GM12801 (cell line): ENCODE measurements around the gene EMX2.

ENCODE experiments used
- TF ChIP-seq, protein P1 (sequence below): IDR thresholded peaks from one replicate; pipeline ENCODE4 v1.5.1; 2011; ENCODE audit warnings: control low read depth; ENCODE audit not compliant: insufficient read length; ENCODE audit errors: extremely low read depth

Gene EMX2

DNA sequence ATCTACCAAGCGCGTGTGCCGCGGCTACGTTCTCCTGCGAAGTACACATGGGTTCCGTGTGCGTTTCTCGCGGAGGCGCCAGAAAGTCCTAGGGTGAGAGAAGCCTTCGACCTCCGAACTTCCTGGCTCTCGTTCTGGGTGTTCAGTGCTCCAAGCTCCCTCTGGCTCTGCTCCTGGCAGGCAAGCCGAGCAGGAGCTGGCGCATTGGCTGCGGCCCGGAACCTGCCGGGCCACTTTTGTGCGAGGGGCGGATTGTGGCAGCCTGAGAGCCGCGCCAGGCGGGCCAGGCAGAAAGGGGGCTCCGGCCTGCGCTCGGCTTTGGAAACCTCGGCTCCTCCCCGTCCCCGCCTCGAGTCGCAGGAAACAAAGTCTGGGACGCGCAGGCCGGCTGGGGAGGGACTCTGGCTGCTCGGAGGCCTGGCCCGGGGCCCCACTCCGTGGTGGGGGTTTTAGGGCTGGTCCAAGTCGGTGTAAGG, 9.6 kb downstream of the EMX2 start:
- TF ChIP-seq, protein P1, sequence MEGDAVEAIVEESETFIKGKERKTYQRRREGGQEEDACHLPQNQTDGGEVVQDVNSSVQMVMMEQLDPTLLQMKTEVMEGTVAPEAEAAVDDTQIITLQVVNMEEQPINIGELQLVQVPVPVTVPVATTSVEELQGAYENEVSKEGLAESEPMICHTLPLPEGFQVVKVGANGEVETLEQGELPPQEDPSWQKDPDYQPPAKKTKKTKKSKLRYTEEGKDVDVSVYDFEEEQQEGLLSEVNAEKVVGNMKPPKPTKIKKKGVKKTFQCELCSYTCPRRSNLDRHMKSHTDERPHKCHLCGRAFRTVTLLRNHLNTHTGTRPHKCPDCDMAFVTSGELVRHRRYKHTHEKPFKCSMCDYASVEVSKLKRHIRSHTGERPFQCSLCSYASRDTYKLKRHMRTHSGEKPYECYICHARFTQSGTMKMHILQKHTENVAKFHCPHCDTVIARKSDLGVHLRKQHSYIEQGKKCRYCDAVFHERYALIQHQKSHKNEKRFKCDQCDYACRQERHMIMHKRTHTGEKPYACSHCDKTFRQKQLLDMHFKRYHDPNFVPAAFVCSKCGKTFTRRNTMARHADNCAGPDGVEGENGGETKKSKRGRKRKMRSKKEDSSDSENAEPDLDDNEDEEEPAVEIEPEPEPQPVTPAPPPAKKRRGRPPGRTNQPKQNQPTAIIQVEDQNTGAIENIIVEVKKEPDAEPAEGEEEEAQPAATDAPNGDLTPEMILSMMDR, result no peak

DNA sequence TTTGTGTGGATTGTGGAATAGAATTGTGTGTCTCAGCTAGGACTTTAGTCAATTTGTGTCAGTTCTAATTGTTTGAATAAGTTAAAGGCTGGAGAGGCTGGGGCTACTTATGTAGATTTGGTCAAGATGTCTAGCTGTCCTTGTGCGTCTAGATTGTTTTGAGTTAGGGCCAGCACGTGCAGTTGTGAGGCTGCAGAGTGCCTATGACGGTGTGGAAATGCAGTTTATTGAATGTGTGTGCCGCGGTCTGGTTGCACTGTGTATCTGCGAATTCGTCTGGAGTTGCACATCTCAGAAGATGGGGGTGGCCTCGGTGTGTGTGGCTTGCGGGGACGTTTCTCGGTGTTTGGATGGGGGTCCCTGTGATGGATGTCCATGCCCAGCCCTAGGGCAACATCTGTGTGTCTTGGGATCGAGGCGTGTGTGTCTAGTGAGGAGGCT, 10.2 kb downstream of the EMX2 start:
- TF ChIP-seq, protein P1, result no peak

DNA sequence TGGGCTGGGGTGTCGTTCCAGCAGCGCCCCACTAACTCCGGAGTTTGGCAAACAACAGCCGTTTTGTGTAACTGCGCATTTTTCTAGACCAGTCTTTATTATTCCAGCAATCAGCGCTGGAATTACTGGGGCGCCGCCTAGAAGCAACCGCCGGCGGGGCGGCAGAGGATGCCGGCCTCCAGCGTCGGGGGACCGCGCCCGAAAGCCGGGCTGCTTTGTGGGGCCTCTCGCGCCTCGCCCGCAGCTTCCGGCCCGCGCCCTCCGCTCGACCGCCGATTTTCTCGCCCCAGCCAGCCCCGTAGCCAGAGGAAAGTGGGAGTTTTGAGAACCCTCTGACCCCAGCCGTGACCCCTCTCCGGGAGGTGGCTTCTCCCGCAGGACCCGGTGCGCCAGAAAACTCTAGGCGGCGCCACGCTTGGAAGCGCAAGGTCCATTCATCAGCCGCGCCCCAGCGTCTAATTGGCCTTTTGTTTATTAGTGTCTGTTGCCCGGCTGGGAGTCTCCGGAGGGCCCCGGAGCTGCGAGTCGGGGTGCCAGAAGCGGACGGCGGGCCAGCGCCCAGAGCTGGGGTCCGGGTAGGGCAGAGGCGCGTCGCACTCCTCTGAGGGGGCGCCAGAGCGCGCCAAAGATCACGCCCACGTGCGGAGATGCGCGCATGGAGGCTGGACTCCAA, 10.7 kb downstream of the EMX2 start:
- TF ChIP-seq, protein P1, result no peak

DNA sequence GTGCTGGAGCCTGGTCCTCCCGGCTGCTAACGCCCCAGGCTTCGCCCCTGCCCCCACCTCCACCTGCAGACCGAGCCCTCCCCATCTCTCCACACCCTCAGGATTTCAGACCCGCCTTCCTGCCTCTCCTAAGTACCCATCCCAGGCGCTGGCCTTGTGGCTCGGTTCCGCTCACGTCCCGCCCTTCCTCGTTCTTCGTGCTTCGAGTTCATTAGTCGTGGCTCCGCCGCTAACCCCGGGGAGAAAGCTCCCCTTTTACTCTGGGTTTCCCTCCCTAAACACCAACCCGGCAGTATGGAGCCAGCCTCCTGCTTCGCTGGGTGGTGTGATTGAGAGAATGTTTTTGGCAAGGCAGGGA, 11.2 kb downstream of the EMX2 start:
- TF ChIP-seq, protein P1, result no peak

DNA sequence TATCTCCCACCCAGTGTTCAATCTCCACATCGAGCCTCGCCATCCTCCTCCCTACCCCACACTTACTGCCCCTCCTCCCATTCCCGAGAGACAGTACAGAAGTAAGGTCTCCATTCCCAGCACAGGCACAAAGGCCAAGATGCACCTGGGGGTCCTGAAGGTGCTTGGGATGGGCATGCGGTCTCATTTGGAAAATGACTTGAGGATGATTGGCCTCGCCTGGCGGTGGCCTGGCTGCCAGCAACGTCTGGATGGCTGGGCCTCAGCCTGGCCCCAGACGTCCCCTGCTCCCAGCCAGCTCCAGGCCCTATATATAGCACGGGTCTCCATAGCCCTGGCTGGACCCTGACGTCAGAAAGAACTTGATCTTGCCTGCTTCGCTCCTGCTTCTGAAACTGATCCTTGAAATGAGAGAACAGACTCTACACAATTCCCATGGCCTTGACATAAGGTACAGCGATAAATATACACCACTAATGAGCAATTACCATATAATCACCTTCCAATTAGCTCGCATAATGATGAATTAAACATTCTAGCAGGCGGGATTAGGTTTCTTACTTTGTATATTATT, 11.8 kb downstream of the EMX2 start:
- TF ChIP-seq, protein P1, result no peak

DNA sequence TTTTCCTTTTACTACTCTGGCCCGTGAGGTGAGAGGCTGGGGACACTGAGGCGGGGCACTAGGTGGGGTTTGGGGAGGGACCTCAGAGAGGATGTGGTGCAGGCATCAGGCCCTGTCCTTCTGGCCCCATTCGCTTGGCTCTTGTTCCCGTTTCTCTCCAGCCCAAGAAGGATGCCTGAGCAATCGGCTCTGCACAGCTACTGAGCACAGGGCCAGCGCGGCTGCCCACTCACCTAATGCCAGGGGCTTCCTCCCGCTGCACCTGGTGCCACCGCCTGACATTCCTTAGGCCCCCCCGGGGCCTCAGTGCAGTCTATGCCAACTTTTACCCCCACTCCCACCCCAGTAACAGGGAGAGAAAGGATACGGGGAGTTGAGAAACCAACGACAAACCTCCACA, 12.5 kb downstream of the EMX2 start:
- TF ChIP-seq, protein P1, result no peak

DNA sequence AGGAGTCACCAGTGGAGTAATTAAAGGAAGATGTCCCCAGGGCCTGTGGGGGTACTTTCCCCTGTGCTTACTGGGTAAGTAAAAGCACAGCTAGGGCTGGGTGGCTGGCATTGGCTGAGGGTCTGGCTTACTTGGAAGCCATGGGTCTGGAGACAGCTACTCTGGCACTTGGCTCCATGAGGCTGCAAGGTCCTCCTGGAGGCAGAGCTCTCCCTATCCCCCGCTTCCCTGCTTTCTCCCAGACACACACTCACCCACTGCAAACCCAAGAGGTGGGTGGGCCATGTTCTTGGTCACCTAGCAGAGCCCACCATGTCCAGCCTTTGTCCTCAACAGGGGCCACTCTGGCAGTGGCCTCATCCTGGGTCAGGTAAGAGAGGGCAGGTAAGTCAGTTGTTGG, 13.3 kb downstream of the EMX2 start:
- TF ChIP-seq, protein P1, result no peak
